Measurements from ENCODE around the gene NIN. TPM values are rescaled to one million over a fixed set of nuclear protein-coding genes. Genes with fewer than 3 reads are reported as not detected.

NIN gene
- polyA plus RNA-seq, 1 experiment = 26.9 TPM

DNA sequence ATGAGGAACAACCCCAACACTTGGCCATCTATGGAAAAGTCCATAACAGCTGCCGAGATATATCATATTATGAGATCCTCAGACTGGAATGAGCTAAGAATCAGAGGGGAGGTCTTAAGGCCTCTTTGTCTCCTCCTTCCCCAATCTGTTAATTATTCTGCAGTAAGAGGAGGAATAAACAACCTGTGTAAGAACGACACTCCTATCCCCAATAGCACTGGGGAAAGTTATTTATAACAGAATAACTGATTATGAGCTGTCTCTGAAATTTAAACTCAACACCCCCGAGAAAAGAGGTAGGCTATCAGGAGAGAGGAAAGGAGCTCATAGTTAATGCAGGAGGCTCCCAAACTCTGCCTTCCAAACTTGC is 68.0 kb downstream of the NIN start:
- H3K27ac ChIP-seq (ENCODE audit: low read depth, low read length) = peak overlapping the region; percentile 59
- H3K9me3 ChIP-seq (ENCODE audit: control insufficient read depth, insufficient read depth, low read length) = no peaks in the 10 kb centered on the region
- no peaks in the 10 kb centered on the region for H3K27me3 ChIP-seq (ENCODE audit: control insufficient read depth, insufficient read depth, low read length)
- DNase-seq (ENCODE audit: low read depth, low spot score) = no peak
- CTCF ChIA-PET = interaction anchor here (0.9 to 7.0 kb wide), 8 partner anchors 9 to 220 kb away, joined by 3 to 100 read pairs (median 7); no protein-coding TSS in a partner anchor
- no peak for TF ChIP-seq CTCF (IDR thresholded peaks at IDR 0.05; ENCODE audit: low read depth, low read length)
- no peak overlapping the region for H3K4me3 ChIP-seq (ENCODE audit: low read depth, low read length)
- POLR2A ChIA-PET = interaction anchor here (0.6 to 2.1 kb wide), 8 partner anchors 9 to 204 kb away, joined by 3 to 11 read pairs (median 5); partner anchors contain the start of gene SAV1

DNA sequence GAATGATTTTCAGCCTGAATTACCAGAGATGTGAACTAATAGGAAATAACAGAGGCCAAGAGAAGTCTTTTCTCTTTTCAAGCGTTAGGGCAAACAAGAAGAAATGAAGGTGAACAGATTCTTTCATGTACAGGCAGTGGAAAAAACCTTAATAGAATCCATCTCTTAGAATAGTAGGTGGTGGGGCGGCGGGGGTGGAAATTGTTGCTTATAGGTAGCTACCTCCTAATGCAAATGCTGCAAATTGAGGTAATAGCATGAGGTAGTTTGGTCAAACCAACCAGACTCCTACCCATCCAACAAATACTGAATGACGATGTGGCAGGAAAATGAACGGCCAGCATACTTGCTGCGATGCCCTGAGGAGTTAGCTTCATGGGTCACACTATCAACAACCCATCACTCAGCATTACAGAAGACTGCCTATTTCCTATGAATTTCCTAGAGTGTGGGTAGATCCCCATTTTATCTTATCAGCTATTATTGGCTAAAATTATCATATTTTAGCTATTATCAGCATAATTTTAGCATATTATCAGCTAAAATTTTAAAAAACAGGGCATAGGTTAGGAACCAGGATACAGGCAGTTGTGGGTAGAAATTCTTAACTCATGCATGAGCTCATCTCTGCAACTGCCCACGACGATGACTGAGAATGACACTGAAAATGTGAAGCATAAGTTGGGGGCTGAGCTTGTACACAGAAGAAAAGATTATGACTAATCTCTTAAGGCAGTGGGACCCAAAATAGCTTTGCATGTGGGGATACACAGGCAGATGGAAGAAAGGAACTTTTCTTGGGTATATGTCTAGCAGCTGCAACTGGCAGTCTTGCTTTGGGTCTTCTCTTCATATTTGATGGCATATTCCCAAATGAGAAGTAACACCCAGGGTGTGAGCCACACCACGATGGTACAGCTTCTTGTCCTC is 68.7 kb downstream of the NIN start:
- Histone ChIP-seq H3K4me3 (ENCODE audit: low read depth, low read length) (no peak overlapping the region), H3K9me3 (ENCODE audit: control insufficient read depth, insufficient read depth, low read length) (no peaks in the 10 kb centered on the region), H3K27ac (ENCODE audit: low read depth, low read length) (no peak overlapping the region), H3K27me3 (ENCODE audit: control insufficient read depth, insufficient read depth, low read length) (no peaks in the 10 kb centered on the region)
- peak; percentile 38 for DNase-seq (ENCODE audit: low read depth, low spot score)
- TF ChIP-seq CTCF (IDR thresholded peaks at IDR 0.05; ENCODE audit: low read depth, low read length) = no peak
- POLR2A ChIA-PET = interaction anchor here (1.0 to 2.1 kb wide), 5 partner anchors 10 to 113 kb away, joined by 3 to 11 read pairs (median 6); partner anchors contain the start of gene SAV1
- CTCF ChIA-PET = interaction anchor here (0.7 to 7.0 kb wide), 9 partner anchors 8 to 219 kb away, joined by 3 to 100 read pairs (median 5); no protein-coding TSS in a partner anchor

GRCh38 chr14:50759800-50760543 is 71.0 kb downstream of the NIN start:
- TF ChIP-seq CTCF (IDR thresholded peaks at IDR 0.05; ENCODE audit: low read depth, low read length) = no peak
- Histone ChIP-seq H3K27ac (ENCODE audit: low read depth, low read length) (no peak overlapping the region), H3K27me3 (ENCODE audit: control insufficient read depth, insufficient read depth, low read length) (no peaks in the 10 kb centered on the region), H3K4me3 (ENCODE audit: low read depth, low read length) (no peak overlapping the region), H3K9me3 (ENCODE audit: control insufficient read depth, insufficient read depth, low read length) (no peaks in the 10 kb centered on the region)
- no peak for DNase-seq (ENCODE audit: low read depth, low spot score)
- POLR2A ChIA-PET = no interaction called here
- CTCF ChIA-PET = interaction anchor here (0.6 to 0.7 kb wide), 2 partner anchors 160 to 217 kb away, joined by 3 to 7 read pairs; no protein-coding TSS in a partner anchor

DNA sequence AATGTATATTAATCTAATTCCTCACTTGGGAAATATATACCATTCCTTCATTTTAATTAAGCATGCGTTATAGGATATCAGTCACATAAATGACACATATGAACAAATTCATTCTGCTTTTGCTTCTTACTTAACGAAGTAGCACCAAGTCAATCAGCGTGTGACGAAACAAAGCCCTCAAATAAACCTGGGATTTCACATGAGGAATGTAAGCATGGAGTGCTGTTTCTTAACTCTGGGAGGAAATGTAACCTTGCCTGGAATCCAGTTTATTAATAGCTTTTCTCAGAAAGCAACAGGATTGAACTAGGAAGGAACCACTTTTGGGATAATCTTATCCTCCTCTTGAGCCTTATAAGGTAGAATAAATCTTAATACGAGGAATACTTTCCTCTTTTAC is 72.0 kb downstream of the NIN start:
- Histone ChIP-seq H3K27ac (ENCODE audit: low read depth, low read length) (no peak overlapping the region), H3K27me3 (ENCODE audit: control insufficient read depth, insufficient read depth, low read length) (no peaks in the 10 kb centered on the region), H3K9me3 (ENCODE audit: control insufficient read depth, insufficient read depth, low read length) (no peaks in the 10 kb centered on the region), H3K4me3 (ENCODE audit: low read depth, low read length) (no peak overlapping the region)
- CTCF ChIA-PET = no interaction called here
- no peak for DNase-seq (ENCODE audit: low read depth, low spot score)
- POLR2A ChIA-PET = no interaction called here
- no peak for TF ChIP-seq CTCF (IDR thresholded peaks at IDR 0.05; ENCODE audit: low read depth, low read length)
